SK-N-MC (cell line): ENCODE measurements around the gene RIC8A.

Source experiments
- EZH2 ChIP-seq: fragments of 200-600 bp; sonication (generic); IDR thresholded peaks from one replicate; pipeline ENCODE4 v1.6.1; 2017; ENCODE audit warnings: antibody characterized with exemption
- FOXP2 ChIP-seq: optimal IDR thresholded peaks from 2 replicates; pipeline ENCODE3; 2011; ENCODE audit warnings: mild to moderate bottlenecking, moderate library complexity; ENCODE audit not compliant: insufficient read depth; ENCODE audit errors: extremely low read length, control extremely low read depth
- POLR2AphosphoS5 ChIP-seq: IDR thresholded peaks from 2 replicates; pipeline ENCODE4 v1.6.1; 2012; ENCODE audit warnings: mild to moderate bottlenecking, low read depth, low read length, borderline replicate concordance

DNA sequence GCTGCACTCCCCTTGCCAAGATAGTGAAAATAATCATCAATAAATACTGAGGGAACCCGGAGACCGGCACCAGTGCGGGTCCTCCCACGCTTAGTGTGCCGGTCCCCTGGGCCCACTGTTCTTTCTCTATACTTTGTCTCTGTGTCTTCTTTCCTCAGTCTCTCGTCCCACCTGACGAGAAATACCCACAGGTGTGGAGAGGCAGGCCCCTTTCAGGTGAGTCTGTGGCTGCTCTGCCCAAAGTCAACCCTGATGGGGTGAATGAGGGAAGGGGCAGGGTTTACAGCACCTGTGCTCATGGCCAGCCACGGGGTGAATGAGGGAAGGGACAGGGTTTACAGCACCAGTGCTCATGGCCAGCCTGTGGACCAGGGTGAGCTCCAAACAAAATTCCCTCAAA lies 5.0 kb upstream of the RIC8A start:
- TF ChIP-seq EZH2 (no peak), FOXP2 (no peak), POLR2AphosphoS5 (no peak)
